Left ventricle myocardium superior (tissue), 1 donor: ENCODE measurements around the gene PSD2. TPM values are rescaled to one million over a fixed set of nuclear protein-coding genes. Genes with fewer than 3 reads are reported as not detected.

Experiments
- ATAC-seq: fragments of 200-7000 bp; cut with Tn5 transposase; one replicate; pipeline ENCODE4 v1.9.1; 2020; ENCODE audit warnings: mild to moderate bottlenecking, moderate library complexity
- DNase-seq: peaks from one replicate; pipeline ENCODE4 v3.0.0-alpha.2; 2020
- intact Hi-C: fragments of 100-400 bp; cut with micrococcal nuclease; formaldehyde crosslinking; loops from one replicate; pipeline ENCODE4 v1.11.0; 2022
- total RNA-seq: library from RNA; stranded (reverse); fragmentation: NEBNext Ultra II Directional; extraction: Animal tissue kit (Norgen Biotek cat#: 25700); gene quantifications from one replicate; pipeline ENCODE4 v1.2.1, GENCODE V29; 2021
- donor health status: DM: no; HTN: yes; CAD: no; lungs with severe emphysema.

Gene PSD2
- total RNA-seq, 1 donor from 2014 or later: not detected

GRCh38 chr5:139762615-139763170 is 32.9 kb upstream of the PSD2 start:
- ATAC-seq: no peak
- intact Hi-C loops: loop anchor here (5.0 kb wide), 1 partner anchor 130 kb away; no protein-coding TSS in a partner anchor
- no peak for DNase-seq

GRCh38 chr5:139763280-139763929 is 32.2 kb upstream of the PSD2 start:
- ATAC-seq (no peak), DNase-seq (no peak)
- intact Hi-C loops: loop anchor here (5.0 kb wide), 1 partner anchor 131 kb away; no protein-coding TSS in a partner anchor

- ATAC-seq (no peak), DNase-seq (peak; percentile 42)
- intact Hi-C loops: loop anchor here (5.0 kb wide), 1 partner anchor 132 kb away; no protein-coding TSS in a partner anchor
Observed at GRCh38 chr5:139763930-139764791, 31.4 kb upstream of the PSD2 start.

- DNase-seq (no peak), ATAC-seq (no peak)
- intact Hi-C loops: loop anchor here (5.0 kb wide), 1 partner anchor 133 kb away; no protein-coding TSS in a partner anchor
Observed at GRCh38 chr5:139764886-139765408, 30.7 kb upstream of the PSD2 start.

- intact Hi-C loops: no loop called here
- ATAC-seq: peak; percentile 90
- peak; percentile 89 for DNase-seq
Observed at GRCh38 chr5:139765409-139766217, 30.0 kb upstream of the PSD2 start.

GRCh38 chr5:139767960-139768359 is 27.6 kb upstream of the PSD2 start:
- peak; percentile 11 for ATAC-seq
- peak; percentile 59 for DNase-seq

GRCh38 chr5:139768807-139769465 is 26.7 kb upstream of the PSD2 start:
- intact Hi-C loops: no loop called here
- DNase-seq (no peak), ATAC-seq (no peak)

More at GRCh38 chr5:139767960-139768359, 27.6 kb upstream of the PSD2 start:
- intact Hi-C loops: no loop called here

- no peak for DNase-seq
- intact Hi-C loops: no loop called here
- no peak for ATAC-seq
Observed at GRCh38 chr5:139769477-139769876, 26.1 kb upstream of the PSD2 start.

GRCh38 chr5:139770722-139771121 is 24.9 kb upstream of the PSD2 start:
- ATAC-seq: no peak
- intact Hi-C loops: no loop called here
- no peak for DNase-seq

GRCh38 chr5:139772089-139772791 is 23.4 kb upstream of the PSD2 start:
- intact Hi-C loops: no loop called here
- DNase-seq: no peak
- no peak for ATAC-seq

- DNase-seq (no peak), ATAC-seq (no peak)
- intact Hi-C loops: no loop called here
Observed at GRCh38 chr5:139772927-139773690, 22.5 kb upstream of the PSD2 start.

- DNase-seq (peak; percentile 86), ATAC-seq (peak; percentile 90)
- intact Hi-C loops: no loop called here
Observed at GRCh38 chr5:139774980-139775661, 20.5 kb upstream of the PSD2 start.

GRCh38 chr5:139775872-139776271 is 19.7 kb upstream of the PSD2 start:
- ATAC-seq (no peak), DNase-seq (no peak)
- intact Hi-C loops: no loop called here

GRCh38 chr5:139776861-139777260 is 18.7 kb upstream of the PSD2 start:
- intact Hi-C loops: no loop called here
- DNase-seq (no peak), ATAC-seq (no peak)

- DNase-seq (no peak), ATAC-seq (no peak)
- intact Hi-C loops: loop anchor here (10.0 kb wide), 1 partner anchor 81 kb away; no protein-coding TSS in a partner anchor
Observed at GRCh38 chr5:139783436-139783965, 12.1 kb upstream of the PSD2 start.

GRCh38 chr5:139784488-139784887 is 11.1 kb upstream of the PSD2 start:
- no peak for ATAC-seq
- no peak for DNase-seq
- intact Hi-C loops: loop anchor here (10.0 kb wide), 1 partner anchor 80 kb away; no protein-coding TSS in a partner anchor
